ENCODE data around the gene ATP6V0A1. TPM values are rescaled to one million over a fixed set of nuclear protein-coding genes. Genes with fewer than 3 reads are reported as not detected.

The ATP6V0A1 gene
- total RNA-seq, 2 donors from 2014 or later, result 45.2 to 53.1 TPM

- no peak overlapping the region for H3K9ac ChIP-seq (ENCODE audit: extremely low read depth, low read length, poor library complexity, severe bottlenecking)
Observed at GRCh38 chr17:42423766-42424165, 34.9 kb upstream of the ATP6V0A1 start.

DNA sequence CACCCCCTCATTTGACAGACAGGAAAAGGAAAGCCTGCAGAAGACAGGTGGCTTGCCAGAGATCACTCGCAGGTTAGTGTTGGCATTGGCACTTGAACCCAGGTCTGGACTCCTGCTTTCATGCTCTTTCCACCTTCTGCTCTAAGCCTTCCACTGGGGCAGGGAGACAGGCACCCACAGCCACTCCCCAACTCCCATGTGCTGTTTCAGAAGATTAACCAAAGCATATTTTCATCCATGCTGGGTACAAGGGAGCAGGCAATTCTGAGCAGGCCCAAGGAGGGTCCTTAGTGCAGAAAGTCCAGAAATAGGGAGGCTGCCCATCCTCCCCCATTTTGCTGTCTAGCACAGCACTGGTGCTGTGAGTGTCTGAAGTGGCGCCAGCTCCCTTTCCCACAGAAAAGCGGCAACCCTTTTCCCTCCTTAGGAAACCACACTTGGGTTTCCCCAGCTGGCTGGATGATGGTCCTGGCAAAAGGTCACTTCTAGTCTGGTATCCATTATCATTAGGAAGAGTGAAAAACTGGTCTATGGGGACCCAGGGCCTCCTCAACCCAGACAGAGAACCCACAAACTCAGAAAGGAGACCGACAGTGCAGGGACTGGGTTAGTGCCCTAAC is 33.6 kb upstream of the ATP6V0A1 start:
- no peak overlapping the region for H3K9ac ChIP-seq (ENCODE audit: extremely low read depth, low read length, poor library complexity, severe bottlenecking)
- no peak overlapping the region for H3K4me3 ChIP-seq (ENCODE audit: low read length)
- TF ChIP-seq, protein P1, sequence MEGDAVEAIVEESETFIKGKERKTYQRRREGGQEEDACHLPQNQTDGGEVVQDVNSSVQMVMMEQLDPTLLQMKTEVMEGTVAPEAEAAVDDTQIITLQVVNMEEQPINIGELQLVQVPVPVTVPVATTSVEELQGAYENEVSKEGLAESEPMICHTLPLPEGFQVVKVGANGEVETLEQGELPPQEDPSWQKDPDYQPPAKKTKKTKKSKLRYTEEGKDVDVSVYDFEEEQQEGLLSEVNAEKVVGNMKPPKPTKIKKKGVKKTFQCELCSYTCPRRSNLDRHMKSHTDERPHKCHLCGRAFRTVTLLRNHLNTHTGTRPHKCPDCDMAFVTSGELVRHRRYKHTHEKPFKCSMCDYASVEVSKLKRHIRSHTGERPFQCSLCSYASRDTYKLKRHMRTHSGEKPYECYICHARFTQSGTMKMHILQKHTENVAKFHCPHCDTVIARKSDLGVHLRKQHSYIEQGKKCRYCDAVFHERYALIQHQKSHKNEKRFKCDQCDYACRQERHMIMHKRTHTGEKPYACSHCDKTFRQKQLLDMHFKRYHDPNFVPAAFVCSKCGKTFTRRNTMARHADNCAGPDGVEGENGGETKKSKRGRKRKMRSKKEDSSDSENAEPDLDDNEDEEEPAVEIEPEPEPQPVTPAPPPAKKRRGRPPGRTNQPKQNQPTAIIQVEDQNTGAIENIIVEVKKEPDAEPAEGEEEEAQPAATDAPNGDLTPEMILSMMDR (conservative IDR thresholded peaks at IDR 0.05), result no peak
- H3K27me3 Mint-ChIP-seq (ENCODE audit: insufficient read depth), result peaks cover 60% of the 10 kb centered on the region
- DNase-seq, result peak; percentile 49
- H3K9me3 ChIP-seq (ENCODE audit: control insufficient read depth, low read length), result no peaks in the 10 kb centered on the region
- no peaks in the 10 kb centered on the region for H3K9me3 Mint-ChIP-seq
- no peaks in the 10 kb centered on the region for H3K36me3 ChIP-seq (ENCODE audit: control insufficient read depth, insufficient read depth, low read length)
- WGBS, 2 experiments (ENCODE audit: insufficient coverage in 1 of 2, insufficient read length in 1 of 2), result 95 to 100% methylated on average over 1 to 4 of the region's 4 CpGs
- no peaks in the 10 kb centered on the region for H3K4me1 ChIP-seq (ENCODE audit: control insufficient read depth, insufficient read depth, low read length)
- H3K36me3 Mint-ChIP-seq (ENCODE audit: low read depth), result no peaks in the 10 kb centered on the region
- peaks cover 10% of the 10 kb centered on the region for H3K4me1 Mint-ChIP-seq
- H3K4me3 Mint-ChIP-seq, result no peak overlapping the region
- H3K27ac Mint-ChIP-seq, result no peak overlapping the region
- peaks cover 64% of the 10 kb centered on the region for H3K27me3 ChIP-seq (ENCODE audit: control insufficient read depth, insufficient read depth, low read length, poor library complexity, severe bottlenecking)
- no peak overlapping the region for H3K27ac ChIP-seq (ENCODE audit: low read depth, low read length)

More at GRCh38 chr17:42423766-42424165, 34.9 kb upstream of the ATP6V0A1 start:
- H3K27ac ChIP-seq (ENCODE audit: low read depth, low read length), result no peak overlapping the region
- Mint-ChIP-seq H3K27ac (no peak overlapping the region), H3K27me3 (ENCODE audit: insufficient read depth) (peaks cover 69% of the 10 kb centered on the region), H3K4me3 (peak overlapping the region; percentile 61), H3K9me3 (no peaks in the 10 kb centered on the region), H3K4me1 (peaks cover 10% of the 10 kb centered on the region), H3K36me3 (ENCODE audit: low read depth) (no peaks in the 10 kb centered on the region)
- 71 to 74% methylated on average over 6 to 11 of the region's 11 CpGs for whole genome bisulfite sequencing, 2 experiments (ENCODE audit: insufficient coverage in 1 of 2, insufficient read length in 1 of 2)
- H3K4me3 ChIP-seq (ENCODE audit: low read length), result no peak overlapping the region
- TF ChIP-seq, protein P1 (conservative IDR thresholded peaks at IDR 0.05), result no peak
- H3K4me1 ChIP-seq (ENCODE audit: control insufficient read depth, insufficient read depth, low read length), result no peaks in the 10 kb centered on the region
- DNase-seq, result no peak
- peaks cover 72% of the 10 kb centered on the region for H3K27me3 ChIP-seq (ENCODE audit: control insufficient read depth, insufficient read depth, low read length, poor library complexity, severe bottlenecking)
- H3K9me3 ChIP-seq (ENCODE audit: control insufficient read depth, low read length), result no peaks in the 10 kb centered on the region
- no peaks in the 10 kb centered on the region for H3K36me3 ChIP-seq (ENCODE audit: control insufficient read depth, insufficient read depth, low read length)

DNA sequence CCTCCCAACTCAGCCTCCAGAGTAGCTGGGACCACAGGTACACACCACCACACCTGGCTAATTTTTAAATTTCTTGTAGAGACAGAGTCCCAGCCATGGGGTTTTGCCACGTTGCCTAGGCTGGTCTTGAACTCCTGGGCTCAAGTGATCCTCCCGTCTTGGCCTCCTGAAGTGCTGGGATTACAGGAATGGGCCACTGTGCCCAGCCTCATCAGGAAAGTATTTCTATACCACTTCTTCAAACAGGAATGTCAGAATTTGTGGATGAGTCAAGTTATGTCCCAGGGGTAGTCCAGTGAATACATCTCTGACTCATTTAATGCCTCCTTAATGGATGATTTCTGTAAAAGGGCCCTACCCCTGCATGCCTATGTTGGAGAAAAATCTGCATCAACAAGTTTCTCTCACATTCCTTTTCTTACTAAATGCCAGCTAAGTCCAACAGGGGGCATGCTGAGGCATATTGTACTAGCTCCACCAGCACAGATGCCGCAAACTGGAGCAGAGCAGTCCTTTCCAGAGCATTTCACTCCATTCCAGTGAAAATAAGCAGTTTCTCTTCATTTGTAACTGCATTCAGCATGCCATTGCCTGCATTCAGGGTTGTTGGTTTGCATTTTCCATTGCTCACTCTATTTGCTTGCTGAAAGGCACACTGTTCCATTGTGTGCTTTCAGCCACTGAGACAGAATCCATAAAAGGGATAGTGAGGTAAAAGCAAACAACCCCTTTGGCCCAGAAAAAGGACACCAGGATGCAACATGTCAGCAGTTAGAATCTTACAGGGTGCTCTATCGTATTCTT is 30.3 kb upstream of the ATP6V0A1 start:
- Mint-ChIP-seq H3K27ac (no peak overlapping the region), H3K36me3 (ENCODE audit: low read depth) (no peaks in the 10 kb centered on the region), H3K27me3 (ENCODE audit: insufficient read depth) (peaks cover 28% of the 10 kb centered on the region), H3K4me3 (no peak overlapping the region), H3K9me3 (no peaks in the 10 kb centered on the region), H3K4me1 (peaks cover 1% of the 10 kb centered on the region)
- DNase-seq, result peak; percentile 85
- TF ChIP-seq, protein P1 (conservative IDR thresholded peaks at IDR 0.05), result peak; percentile 78
- Histone ChIP-seq H3K27me3 (ENCODE audit: control insufficient read depth, insufficient read depth, low read length, poor library complexity, severe bottlenecking) (peaks cover 32% of the 10 kb centered on the region), H3K4me1 (ENCODE audit: control insufficient read depth, insufficient read depth, low read length) (no peaks in the 10 kb centered on the region), H3K9ac (ENCODE audit: extremely low read depth, low read length, poor library complexity, severe bottlenecking) (no peak overlapping the region), H3K9me3 (ENCODE audit: control insufficient read depth, low read length) (no peaks in the 10 kb centered on the region), H3K36me3 (ENCODE audit: control insufficient read depth, insufficient read depth, low read length) (no peaks in the 10 kb centered on the region), H3K4me3 (ENCODE audit: low read length) (no peak overlapping the region), H3K27ac (ENCODE audit: low read depth, low read length) (no peak overlapping the region)
- 53 to 77% methylated on average over 3 to 4 of the region's 4 CpGs for WGBS, 2 experiments (ENCODE audit: insufficient coverage in 1 of 2, insufficient read length in 1 of 2)
